Endodermal cell (in vitro differentiated cells): ENCODE data around the gene DCXR. TPM values are rescaled to one million over a fixed set of nuclear protein-coding genes. Genes with fewer than 3 reads are reported as not detected.

Source experiments
- DNase-seq: peaks from one replicate; pipeline ENCODE4 v3.0.0-alpha.2; 2017
- H3K27ac ChIP-seq: 2 replicates; pipeline ENCODE4 v1.5.1; 2013; ENCODE audit warnings: mild to moderate bottlenecking, low read depth, low read length, moderate library complexity
- H3K27me3 ChIP-seq: 2 replicates; pipeline ENCODE4 v1.6.1; 2013; ENCODE audit warnings: mild to moderate bottlenecking, low read length, moderate library complexity; ENCODE audit not compliant: insufficient read depth, control insufficient read depth, poor library complexity, severe bottlenecking
- H3K36me3 ChIP-seq: 2 replicates; pipeline ENCODE4 v1.7.0; 2013; ENCODE audit warnings: mild to moderate bottlenecking, low read length, moderate library complexity; ENCODE audit not compliant: control insufficient read depth, insufficient read depth
- H3K4me1 ChIP-seq: one replicate; pipeline ENCODE4 v1.7.0; 2013; ENCODE audit warnings: low read length; ENCODE audit not compliant: control insufficient read depth, insufficient read depth
- H3K4me3 ChIP-seq: 2 replicates; pipeline ENCODE4 v1.5.1; 2013; ENCODE audit warnings: mild to moderate bottlenecking, low read length, moderate library complexity
- H3K9ac ChIP-seq: 2 replicates; pipeline ENCODE4 v1.6.1; 2013; ENCODE audit warnings: mild to moderate bottlenecking, low read length, moderate library complexity; ENCODE audit not compliant: poor library complexity, severe bottlenecking; ENCODE audit errors: extremely low read depth
- H3K9me3 ChIP-seq: 2 replicates; pipeline ENCODE4 v1.6.1; 2013; ENCODE audit warnings: mild to moderate bottlenecking, low read length, moderate library complexity; ENCODE audit not compliant: control insufficient read depth
- H3K27ac Mint-ChIP-seq: 2 replicates; pipeline ENCODE4 v1.8.0; 2020; ENCODE audit warnings: mixed read lengths
- H3K27me3 Mint-ChIP-seq: 2 replicates; pipeline ENCODE4 v1.8.0; 2021; ENCODE audit warnings: mild to moderate bottlenecking, mixed read lengths; ENCODE audit not compliant: insufficient read depth
- H3K36me3 Mint-ChIP-seq: 2 replicates; pipeline ENCODE4 v1.8.0; 2020; ENCODE audit warnings: low read depth, mixed read lengths
- H3K4me1 Mint-ChIP-seq: 2 replicates; pipeline ENCODE4 v1.8.0; 2020; ENCODE audit warnings: mixed read lengths
- H3K4me3 Mint-ChIP-seq: 2 replicates; pipeline ENCODE4 v1.8.0; 2020; ENCODE audit warnings: mild to moderate bottlenecking, moderate library complexity, mixed read lengths
- H3K9me3 Mint-ChIP-seq: 2 replicates; pipeline ENCODE4 v1.8.0; 2020; ENCODE audit warnings: mild to moderate bottlenecking, mixed read lengths
- CTCF ChIP-seq: fragments of 200-600 bp; sonication (generic); conservative IDR thresholded peaks from 2 replicates; pipeline ENCODE4 v1.5.0; 2021; ENCODE audit warnings: antibody characterized with exemption, mild to moderate bottlenecking
- WGBS, 2 experiments: methylation state at CpG; one replicate each; pipeline versions ENCODE4 v1.1.5 to v1.1.7; 2013; ENCODE audit warnings: missing lambda C conversion rate in 2 of 2, mixed read lengths in 1 of 2; ENCODE audit not compliant: insufficient coverage in 1 of 2, insufficient read length in 1 of 2; 5-methylcytosine and 5-hydroxymethylcytosine counted together
- total RNA-seq, 2 donors: library from RNA; stranded (reverse); fragmentation: NEBNext Ultra II Directional in 1 of 2; extraction: Animal tissue kit (Norgen Biotek cat#: 25700) in 1 of 2; gene quantifications; 2 replicates in 1 of 2; 3 replicates in 1 of 2; pipeline ENCODE4 v1.2.1, GENCODE V29; 2021

Gene DCXR
- total RNA-seq, 2 donors from 2014 or later: 73.8 to 83.6 TPM

GRCh38 chr17:82058855-82059249 lies 21.4 kb upstream of the DCXR start:
- no peaks in the 10 kb centered on the region for H3K4me1 Mint-ChIP-seq
- no peaks in the 10 kb centered on the region for H3K27me3 Mint-ChIP-seq
- Histone ChIP-seq H3K36me3 (peaks cover 37% of the 10 kb centered on the region), H3K9me3 (no peaks in the 10 kb centered on the region), H3K9ac (no peak overlapping the region), H3K4me1 (no peaks in the 10 kb centered on the region), H3K27me3 (no peaks in the 10 kb centered on the region), H3K27ac (no peak overlapping the region), H3K4me3 (no peak overlapping the region)
- H3K9me3 Mint-ChIP-seq: no peaks in the 10 kb centered on the region
- H3K4me3 Mint-ChIP-seq: no peak overlapping the region
- 95 to 97% methylated on average over 6 to 10 of the region's 10 CpGs for WGBS, 2 experiments
- H3K27ac Mint-ChIP-seq: no peak overlapping the region
- peaks cover 16% of the 10 kb centered on the region for H3K36me3 Mint-ChIP-seq
- TF ChIP-seq CTCF: no peak
- no peak for DNase-seq

- no peaks in the 10 kb centered on the region for H3K27me3 Mint-ChIP-seq
Measured at GRCh38 chr17:82058230-82058854, 20.8 kb upstream of the DCXR start.

GRCh38 chr17:82056729-82057621 lies 19.5 kb upstream of the DCXR start:
- peaks cover 43% of the 10 kb centered on the region for H3K36me3 ChIP-seq
- 94 to 98% methylated on average over 20 to 29 of the region's 29 CpGs for WGBS, 2 experiments
- no peaks in the 10 kb centered on the region for H3K27me3 ChIP-seq
- Mint-ChIP-seq H3K4me3 (no peak overlapping the region), H3K36me3 (peaks cover 14% of the 10 kb centered on the region), H3K4me1 (no peaks in the 10 kb centered on the region), H3K9me3 (no peaks in the 10 kb centered on the region), H3K27ac (no peak overlapping the region), H3K27me3 (no peaks in the 10 kb centered on the region)
- H3K9me3 ChIP-seq: no peaks in the 10 kb centered on the region
- H3K4me1 ChIP-seq: no peaks in the 10 kb centered on the region
- H3K9ac ChIP-seq: no peak overlapping the region
- H3K27ac ChIP-seq: no peak overlapping the region
- TF ChIP-seq CTCF: no peak
- DNase-seq: no peak
- no peak overlapping the region for H3K4me3 ChIP-seq

More at GRCh38 chr17:82058230-82058854, 20.8 kb upstream of the DCXR start:
- no peak for TF ChIP-seq CTCF
- no peaks in the 10 kb centered on the region for H3K27me3 ChIP-seq
- peaks cover 40% of the 10 kb centered on the region for H3K36me3 ChIP-seq
- no peak overlapping the region for H3K27ac ChIP-seq
- Mint-ChIP-seq H3K27ac (no peak overlapping the region), H3K36me3 (peaks cover 16% of the 10 kb centered on the region), H3K4me3 (no peak overlapping the region), H3K4me1 (no peaks in the 10 kb centered on the region), H3K9me3 (no peaks in the 10 kb centered on the region)
- DNase-seq: no peak
- 88 to 93% methylated on average over 13 to 17 of the region's 17 CpGs for WGBS, 2 experiments
- no peaks in the 10 kb centered on the region for H3K9me3 ChIP-seq
- no peak overlapping the region for H3K4me3 ChIP-seq
- H3K4me1 ChIP-seq: no peaks in the 10 kb centered on the region
- no peak overlapping the region for H3K9ac ChIP-seq
